ENCODE results near the gene RIN3.
A peak's percentile ranks its signal among the peaks of the same experiment; 100 is the strongest.
"Not testable (repeated sequence)": the region's sequence is repeated elsewhere in the genome, so short reads cannot be mapped to it uniquely, and the experiment has no call there.

The RIN3 gene

DNA sequence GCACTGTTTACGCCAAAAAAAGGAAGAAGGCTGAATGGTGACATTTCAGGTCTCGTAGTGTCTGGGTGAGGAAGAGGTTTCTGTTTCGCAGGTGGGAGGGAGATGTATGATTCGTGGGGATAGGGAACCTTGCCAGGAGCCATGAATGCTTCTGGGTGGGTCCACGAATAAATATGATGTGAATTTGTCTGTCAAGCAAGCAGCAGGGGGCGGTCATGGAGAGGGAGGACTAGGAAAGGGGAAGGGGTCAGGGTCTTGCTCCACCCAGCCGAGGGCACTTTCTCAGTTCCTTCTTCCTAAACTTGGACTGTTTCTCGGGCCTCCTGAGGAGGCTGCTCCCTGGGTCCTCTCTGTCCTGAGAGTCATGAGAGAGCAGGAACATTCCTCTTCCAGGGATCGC is 162.4 kb downstream of the RIN3 start:
- DNase-seq = no peak

DNA sequence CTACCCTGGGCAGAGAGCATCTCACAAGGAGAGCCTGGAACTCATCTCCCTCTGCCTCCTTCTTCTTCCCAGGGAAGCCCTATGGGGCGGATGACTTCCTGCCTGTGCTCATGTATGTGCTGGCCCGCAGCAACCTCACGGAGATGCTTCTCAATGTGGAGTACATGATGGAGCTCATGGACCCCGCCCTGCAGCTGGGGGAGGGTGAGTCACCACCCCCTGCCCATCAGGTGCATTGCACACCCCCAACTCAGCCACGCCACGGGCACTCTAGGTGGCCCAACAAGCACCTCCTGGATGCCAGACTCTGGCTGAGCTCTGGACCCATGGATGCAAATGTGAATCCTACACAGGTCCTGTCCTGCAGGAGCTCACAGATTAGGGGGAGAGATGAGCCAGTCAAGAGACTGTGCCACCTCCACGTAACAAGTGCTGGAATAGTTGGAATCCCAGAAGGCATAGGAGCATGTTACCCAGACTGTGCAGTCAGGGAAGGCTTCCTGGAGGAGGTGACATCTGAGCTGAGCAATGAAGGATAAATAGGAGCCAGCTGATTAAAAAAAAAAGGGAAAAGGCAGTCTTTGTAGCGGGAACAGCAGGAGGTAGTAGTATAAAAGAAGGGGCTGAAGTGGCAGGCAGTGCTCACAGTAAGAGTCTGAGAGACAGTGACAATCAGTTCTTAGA is 163.0 kb downstream of the RIN3 start:
- no peak for DNase-seq

DNA sequence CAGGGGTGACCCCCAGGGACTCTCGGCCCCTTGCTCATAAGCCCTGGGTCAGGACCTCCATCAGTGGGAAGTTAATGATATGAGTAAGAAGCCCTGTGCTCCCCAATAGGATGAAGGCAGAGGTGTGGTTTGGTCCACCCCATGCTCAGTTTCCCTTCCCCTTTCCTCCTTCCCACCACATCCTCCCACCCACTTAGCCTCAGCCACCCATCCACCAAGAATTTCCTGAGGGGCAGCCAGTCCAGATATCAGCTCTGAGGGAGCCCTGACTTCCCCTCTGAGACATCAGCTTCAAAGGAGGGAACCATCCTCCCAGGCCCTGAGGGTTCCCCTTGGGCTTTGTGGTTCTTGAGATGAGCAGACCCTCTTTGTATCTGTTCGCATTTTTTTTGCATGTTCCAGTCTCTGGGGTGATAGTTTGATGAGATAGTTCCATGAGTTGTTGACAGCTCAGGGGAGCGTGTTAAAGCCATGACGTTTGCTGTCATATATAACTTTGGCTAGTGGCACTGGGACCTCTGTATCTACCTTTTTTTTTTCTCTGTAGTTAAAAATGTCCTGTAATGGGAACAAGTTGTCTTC is 163.6 kb downstream of the RIN3 start:
- no peak for DNase-seq

DNA sequence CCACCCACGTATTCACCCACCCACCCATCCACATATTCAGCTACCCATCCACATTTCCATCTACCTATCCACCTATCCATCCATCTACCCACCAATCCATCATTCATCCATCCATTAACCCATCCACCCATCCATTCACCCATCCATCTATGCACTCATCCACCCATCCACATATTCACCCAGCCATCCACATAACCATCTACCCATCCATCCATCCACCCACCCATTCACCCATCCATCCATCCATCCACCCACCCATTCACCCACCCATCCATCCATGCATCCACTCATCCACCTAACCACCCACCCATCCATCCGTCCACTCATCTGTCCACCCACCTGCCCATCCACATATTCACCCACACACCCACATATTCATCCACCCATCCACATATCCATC is 164.4 kb downstream of the RIN3 start:
- no peak for DNase-seq

DNA sequence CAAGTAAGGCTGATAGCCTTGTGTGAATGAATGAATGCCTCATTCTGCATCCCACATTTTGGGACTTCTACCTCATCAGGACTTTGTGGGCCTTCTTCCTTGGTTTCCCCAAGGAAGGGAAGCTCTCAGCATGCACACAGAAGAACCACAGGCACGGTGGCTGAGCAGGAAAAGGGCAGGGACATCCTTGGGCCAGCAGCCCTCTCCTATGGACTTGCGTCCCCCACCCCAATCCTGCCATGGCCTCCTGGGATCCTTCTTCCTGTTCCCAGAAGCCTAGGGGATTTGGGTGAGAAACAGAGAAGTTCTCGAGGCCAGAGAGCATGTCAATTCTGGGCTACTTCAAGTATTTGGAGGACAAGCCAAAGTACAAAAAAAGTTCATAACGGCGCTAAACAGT is 165.2 kb downstream of the RIN3 start:
- DNase-seq = no peak

DNA sequence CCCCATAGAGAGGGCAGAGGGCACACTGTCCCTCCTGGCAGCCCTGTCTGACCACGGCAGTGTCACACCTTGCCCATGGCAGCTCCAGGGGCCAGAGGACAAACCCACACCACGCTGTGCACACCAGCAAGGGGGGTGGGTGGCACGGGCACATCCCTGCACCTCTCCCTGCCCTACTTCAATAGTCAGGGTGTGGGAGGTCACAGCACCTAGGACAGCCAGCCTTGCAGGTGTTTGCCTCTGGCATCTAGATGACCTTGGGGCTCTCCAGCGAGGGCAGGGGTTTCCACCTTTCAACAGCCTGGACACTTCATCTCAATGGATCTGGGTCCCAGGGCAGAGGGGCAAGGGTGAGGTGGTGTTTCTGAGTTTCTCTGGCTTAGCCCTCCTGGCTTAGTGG is 165.7 kb downstream of the RIN3 start:
- no peak for DNase-seq

DNA sequence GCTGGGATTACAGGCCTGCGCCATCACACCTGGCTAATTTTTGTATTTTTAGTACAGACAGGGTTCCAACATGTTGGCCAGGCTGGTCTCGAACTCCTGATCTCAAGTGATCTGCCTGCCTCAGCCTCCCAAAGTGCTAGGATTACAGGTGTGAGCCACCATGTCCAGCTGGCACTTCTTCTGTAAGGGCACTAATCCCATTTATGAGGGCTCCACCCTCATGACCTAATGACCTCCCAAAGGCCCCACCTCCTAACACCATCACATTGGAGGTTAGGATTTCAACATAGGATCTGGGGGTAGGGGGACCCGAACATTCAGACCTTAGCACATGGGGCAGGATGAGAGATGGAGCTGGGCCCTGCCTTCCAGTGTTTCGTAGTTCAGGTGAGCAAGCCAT is 166.7 kb downstream of the RIN3 start:
- not testable (repeated sequence) for DNase-seq

DNA sequence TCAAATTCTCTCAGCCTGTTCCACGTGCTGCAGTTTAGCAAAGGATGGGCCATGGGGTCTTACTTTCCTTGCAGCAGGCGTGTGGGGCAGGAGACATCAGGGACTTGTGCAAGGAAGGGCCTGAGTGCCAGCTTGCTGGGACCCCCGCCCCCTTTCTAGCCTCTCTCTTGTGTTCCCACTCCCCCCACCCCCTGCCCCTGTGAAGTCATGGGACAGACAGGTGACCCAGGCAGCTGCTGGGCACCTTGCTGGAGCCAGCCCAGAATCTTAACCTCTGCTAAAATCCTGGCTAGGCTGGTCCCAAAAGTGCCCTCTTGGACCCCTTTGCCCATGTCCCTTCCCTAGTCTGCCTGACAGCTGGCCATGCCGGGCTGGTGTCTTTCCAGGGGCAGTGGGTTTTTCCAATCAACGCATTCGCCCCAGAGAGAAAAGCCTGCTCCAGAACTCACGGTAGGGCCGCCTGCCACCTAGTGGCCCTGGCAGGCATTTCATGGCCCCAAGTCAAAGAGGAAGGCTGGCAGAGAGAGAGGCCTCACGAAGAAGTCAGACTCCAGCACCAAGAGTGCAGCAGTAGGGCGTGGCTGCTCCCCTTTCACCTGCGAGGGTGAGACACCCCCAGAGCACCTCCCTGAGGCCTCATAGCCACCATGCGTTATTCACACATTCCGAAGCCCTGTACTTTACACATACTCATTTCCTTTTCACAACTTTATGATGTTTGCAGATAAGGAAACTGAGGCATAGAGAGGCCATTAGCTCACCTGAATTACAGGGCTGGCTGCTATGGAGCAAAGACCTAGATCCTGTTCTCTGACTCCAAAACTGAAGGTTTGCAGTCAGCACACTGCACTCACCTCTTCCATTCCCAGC is 167.4 kb downstream of the RIN3 start:
- DNase-seq = no peak

DNA sequence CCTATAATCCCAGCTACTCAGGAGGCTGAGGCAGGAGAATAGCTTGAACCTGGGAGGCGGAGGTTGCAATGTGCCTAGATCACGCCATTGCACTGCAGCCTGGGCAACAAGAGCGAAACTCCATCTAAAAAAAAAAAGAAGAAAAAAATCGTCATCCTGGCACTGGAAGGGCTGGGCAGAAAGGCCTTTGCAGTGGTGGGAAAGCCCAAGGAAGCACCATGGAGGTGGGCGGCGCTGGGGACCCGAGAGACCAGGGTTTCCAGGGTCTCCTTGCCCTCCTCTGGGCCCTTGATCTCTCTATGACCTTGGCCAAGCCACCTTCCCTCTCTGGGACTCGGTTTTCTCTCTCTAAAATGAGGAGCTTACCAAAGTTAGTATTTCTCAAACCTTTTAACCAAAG is 169.5 kb downstream of the RIN3 start:
- DNase-seq = no peak

DNA sequence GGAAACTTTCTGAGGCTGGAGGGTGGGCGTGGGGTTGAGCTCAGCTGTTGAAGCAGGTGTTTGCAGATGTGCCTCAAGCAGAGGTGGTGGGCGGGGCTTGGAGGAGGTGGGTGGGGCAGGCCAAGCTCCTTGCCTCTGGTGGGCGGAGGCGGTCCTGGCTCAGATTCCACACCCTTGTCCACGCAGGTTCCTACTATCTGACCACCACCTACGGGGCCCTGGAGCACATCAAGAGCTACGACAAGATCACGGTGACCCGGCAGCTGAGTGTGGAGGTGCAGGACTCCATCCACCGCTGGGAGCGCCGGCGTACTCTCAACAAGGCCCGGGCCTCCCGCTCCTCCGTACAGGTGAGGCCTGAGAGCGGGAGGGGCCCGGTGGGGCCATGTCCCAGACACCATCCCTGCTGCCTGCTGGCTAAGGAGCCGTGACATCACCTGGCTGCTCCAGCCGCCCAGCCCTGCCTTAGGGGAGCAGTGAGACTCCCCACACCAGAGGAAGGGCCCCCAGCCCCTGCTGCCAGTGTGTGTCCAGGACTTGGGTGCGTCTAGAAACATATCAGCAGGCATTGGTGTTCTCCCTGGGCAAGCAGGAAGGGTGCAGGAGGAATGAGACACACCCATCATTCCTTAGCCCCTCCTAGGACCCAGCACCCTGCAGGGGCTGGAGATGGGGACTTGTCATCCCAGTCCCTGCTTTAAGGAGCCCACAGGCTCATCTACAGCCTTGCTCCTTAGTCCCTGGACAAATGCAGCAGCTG is 171.4 kb downstream of the RIN3 start:
- DNase-seq = no peak

DNA sequence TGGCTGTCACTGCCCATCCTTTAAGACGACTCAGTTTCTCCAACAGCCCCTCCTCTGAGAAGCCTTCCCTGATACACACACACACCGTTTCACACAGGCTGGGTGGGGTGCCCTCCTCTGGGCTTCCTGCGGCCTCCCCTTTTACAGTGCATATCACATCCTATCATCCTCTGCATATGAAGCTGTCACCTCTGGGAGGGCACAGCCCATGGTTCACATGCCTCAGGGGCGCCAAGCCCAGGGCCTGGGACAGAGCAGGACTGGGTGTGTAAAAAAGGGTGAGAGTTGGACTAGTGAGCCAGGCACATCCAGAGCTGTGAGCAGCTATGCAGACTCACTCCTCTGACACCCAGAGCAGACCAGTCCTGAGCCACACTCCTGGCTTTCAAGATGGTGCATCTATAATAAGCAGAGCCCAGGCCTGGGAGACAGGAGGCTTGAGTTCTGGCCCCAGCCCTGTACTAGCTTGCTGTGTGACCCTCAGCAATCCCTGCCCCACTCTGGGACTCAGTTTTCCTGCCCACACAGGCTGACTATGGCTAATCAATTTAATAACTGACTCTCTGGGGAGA is 172.3 kb downstream of the RIN3 start:
- no peak for DNase-seq

DNA sequence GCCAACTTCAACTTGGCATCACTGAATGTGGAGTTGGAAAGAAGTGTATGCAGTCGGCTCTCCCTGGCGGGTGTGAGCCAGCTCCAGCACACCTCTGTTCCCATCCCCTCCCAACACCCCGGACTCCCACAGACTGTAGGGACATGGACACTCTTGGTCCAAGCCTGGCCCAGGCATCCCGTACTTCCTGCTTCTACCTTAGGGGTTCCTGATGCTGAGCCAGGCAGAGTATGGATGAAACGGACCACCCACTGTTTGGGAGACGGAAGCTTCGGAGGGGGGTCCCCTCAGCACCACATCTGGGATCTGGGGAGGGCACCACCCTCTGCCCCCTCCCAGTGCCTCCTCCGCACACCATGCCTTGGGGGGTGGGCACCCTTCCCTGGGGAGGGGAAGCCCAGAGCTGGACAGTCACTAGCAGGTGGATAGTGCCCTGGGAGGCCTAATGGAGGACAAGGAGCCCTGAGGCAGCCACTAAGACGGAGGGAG is 172.9 kb downstream of the RIN3 start:
- no peak for DNase-seq

DNA sequence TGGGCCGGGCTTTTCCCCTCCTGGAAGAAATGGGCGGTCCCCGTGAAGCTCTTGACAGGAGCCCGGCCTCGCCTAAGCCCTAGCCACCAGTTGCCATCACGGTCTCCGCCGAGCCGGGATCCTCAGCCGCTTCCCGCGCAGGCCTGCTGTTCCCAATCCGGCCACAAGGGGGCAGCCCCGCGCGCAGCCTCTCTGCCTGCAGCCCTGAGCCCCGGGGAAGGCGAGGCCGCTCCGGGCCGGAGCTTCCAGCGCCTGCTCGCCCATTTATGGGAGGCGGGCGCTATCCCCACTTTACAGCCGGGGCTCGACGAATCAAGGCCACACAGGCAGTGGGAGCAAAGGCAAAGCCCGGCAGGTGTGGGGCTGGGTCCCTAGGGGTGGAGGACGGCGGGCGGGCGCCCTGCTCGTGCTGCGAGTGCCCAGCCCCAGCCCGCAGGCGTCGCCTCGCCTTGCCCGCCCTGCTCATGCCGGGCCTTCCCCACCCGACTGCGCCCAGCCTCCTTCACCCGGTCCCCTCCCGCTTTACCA is 173.4 kb downstream of the RIN3 start:
- peak; percentile 82 for DNase-seq

DNA sequence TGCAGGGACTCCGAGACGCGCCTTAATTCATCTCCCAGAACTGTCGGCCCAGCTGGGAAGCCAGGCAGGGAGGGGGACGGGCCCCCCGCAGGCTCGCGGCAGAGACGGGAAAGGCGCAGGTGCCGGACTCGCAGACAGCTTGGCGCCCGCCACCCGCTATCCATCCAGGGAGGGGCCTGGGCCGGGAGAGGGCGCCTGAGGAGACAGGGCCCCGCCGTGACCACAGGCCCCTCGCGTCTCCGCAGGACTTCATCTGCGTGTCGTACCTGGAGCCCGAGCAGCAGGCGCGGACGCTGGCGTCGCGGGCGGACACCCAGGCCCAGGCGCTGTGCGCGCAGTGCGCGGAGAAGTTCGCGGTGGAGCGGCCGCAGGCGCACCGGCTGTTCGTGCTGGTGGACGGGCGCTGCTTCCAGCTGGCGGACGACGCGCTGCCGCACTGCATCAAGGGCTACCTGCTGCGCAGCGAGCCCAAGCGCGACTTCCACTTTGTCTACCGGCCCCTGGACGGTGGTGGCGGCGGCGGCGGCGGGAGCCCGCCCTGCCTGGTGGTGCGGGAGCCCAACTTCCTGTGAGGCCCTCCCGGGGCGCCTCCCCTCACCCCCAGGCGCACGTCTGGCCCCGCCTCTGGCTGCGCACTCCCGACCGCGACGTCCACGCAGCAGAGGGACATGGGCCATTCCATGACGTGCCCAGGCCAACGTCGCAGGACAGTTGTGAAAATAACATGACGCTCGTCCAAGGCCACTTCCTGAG is 174.3 kb downstream of the RIN3 start:
- peak; percentile 56 for DNase-seq

DNA sequence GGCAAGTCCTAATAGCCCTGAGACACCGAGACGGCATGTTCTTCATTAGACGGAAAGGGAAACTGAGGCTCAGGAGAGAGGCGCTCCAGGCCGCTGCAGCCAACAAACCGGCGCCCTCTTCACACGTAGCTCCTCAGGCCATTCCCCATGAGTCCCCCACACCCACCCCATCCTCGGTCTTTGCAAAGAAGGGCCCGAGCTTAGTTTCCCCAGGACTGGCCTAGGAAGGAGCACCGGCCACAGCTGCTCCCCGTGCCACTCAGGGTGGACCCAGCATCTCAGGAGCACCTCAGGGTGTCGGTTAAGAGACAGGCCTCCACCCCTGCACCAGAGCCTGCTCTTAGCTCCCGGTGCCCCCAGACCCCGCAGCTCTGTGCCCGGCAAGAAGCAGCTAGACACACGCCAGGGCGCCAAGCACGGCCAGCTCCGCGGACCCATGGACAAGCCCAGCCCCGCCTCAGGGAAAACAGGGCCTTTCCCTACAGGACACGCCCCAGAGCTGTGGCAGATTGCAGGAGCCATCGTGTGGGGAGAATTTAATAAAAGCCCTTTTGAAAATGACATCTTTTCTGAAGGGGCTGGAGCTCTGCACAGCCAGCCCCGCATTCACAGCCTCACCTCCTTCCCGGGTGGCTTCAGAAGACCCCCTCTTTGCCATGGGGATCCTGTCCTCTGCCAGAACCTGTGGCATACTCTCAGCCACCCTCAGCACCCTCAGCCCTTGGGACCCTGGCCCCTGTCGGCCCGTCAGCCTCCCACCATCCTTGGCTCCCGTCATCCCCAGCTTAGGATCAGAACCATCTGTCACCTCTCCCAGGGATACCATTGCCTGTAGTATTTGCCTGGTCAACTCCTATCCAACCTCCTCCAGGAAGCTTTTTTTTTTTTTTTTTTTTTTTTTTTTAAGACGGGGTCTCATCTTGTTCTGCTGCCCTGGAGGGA is 175.1 kb downstream of the RIN3 start:
- no peak for DNase-seq

DNA sequence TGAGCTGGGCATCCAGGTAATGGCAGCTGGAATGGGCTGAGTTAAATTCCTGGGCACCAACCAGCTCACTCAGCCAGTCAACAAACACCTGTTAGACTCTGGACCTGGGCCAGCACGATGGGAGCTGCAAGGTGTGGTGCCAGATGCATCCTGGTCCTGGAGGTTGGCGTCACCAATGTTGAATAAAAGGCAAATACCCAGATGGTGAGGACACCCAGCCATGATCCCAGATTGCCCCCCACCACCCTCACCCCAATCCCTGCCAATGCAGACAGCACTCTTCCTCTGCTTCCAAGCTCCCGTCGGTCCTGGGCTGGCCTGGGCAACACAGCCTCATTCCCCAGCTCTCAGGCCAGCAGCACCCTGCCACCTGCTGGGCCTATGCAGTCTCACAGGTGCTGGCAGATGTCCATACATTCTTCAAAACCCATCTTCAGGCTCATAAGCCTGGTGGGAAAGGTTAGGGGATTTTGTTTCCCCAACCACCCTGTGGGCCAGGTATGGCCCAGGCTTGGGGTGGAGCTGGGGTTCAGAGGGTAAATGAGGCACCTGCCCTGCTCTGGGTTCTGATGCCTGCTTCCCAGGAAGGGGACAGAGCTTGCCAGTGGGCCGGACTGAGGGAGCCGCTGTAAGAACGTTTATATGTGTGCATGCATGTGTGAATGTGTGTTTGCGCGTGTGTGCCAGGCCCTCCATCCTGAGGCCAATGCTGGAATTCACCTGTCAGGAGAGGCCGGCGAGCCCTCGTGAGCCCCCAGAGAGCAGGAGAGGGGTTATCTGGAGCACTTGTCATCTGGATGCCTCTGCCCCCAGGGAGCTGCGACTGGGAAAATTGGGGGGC is 176.8 kb downstream of the RIN3 start:
- DNase-seq = peak; percentile 58

DNA sequence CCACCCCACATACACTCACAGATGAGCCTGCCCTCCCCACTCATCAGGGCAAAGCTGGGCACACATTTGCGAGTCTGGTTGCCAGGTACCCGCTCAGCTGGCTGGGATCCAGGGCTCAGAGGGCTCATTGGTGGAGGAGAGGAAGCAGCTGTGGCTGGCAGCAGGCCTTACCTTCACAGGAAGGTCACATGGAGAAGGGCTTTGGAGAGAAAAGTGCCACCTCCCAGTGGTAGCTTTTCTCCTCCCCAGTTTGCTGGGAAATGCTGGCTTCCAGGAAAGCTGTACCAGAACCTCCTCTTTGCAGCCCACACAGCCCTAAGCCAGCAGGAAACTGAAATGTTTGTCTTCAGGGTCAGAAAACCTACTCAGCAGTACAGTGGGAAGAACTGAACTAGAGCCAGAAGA is 179.2 kb downstream of the RIN3 start:
- peak; percentile 97 for DNase-seq

DNA sequence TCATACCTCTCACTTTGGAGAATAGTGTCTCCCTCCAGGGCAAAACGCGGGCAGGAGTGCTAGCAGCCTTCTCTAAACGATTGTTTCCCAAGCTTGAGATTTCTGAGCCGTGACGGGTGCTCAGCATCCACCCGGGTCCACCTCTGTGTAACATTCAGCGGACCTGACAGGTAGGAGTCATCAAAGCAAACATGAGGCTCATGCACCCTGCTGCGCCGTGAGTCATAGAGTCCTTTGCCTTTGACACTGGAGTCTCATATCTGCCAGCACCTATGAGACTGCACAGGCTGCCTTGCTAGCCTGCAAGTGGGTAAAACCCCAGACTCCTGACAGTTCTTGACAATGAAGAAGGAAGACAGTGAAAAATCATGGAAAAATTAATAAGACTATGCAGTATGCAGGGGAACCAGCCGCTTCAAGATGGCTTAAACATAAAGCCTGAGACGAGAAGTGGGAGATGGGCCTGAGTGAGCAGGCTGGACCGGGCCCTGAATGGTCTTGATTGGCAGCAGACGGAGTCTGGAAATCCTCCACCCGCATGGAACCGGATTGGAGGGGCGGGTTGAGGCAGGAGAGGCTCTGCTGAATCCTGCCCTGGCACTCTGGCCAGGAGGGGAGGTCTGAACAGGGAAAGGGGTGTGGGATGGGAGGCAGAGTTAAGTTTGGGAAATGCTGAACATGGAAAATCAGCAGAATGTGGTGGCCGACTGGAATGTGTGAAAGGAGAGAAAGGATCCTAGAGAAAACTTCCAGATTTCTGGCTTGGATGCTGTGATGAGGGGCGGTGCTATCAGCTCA is 180.6 kb downstream of the RIN3 start:
- peak; percentile 12 for DNase-seq

DNA sequence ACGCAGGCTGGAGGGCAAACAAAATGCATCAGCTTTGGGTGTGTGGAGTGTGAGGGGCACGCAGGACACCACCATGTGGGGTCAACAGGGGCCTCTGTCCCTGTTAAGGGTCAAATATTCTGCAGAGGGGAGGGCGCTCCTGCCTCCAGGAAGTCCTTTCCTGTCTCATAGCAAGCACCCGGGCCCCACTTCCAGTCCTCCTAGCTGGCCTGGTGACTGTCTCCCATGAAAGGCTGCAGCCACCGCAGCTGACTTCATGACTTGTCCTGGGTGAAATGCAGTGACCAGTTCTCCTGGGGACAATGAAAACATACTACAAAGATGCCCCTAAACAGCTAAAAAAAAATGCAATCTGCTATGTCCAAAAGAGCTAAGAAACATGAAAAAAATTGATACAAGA is 181.2 kb downstream of the RIN3 start:
- DNase-seq = no peak

All from DMS79 (cell line).